HAP-1 (cell line): ENCODE measurements around the gene MEIS1.

Experiments
- DNase-seq, 2 experiments: peaks; one replicate each; pipeline ENCODE4 v3.0.0-alpha.2; 2016 to 2020; ENCODE audit warnings: low spot score in 2 of 2
- H3K27me3 ChIP-seq: fragments of 250-450 bp; sonication (Bioruptor Pico); 2 replicates; pipeline ENCODE4 v1.5.1; 2020; ENCODE audit warnings: low read depth, mild to moderate bottlenecking, moderate library complexity
- H3K36me3 ChIP-seq: fragments of 250-450 bp; sonication (Bioruptor Pico); replicated peaks from 2 replicates; pipeline ENCODE4 v1.5.1; 2020; ENCODE audit warnings: mild to moderate bottlenecking
- H3K4me1 ChIP-seq: fragments of 250-450 bp; sonication (Bioruptor Pico); 2 replicates; pipeline ENCODE4 v1.5.1; 2020; ENCODE audit warnings: mild to moderate bottlenecking
- H3K4me3 ChIP-seq: fragments of 250-450 bp; sonication (Bioruptor Pico); 2 replicates; pipeline ENCODE4 v1.5.1; 2020; ENCODE audit warnings: mild to moderate bottlenecking, moderate library complexity
- H3K9me3 ChIP-seq: fragments of 250-450 bp; sonication (Bioruptor Pico); 2 replicates; pipeline ENCODE4 v1.5.1; 2020; ENCODE audit warnings: mild to moderate bottlenecking, moderate library complexity
- in situ Hi-C: fragments of 300-500 bp; cut with MboI; formaldehyde crosslinking; loops from 3 replicates; pipeline ENCODE4 v1.14.3; 2020; ENCODE audit warnings: low sequenced_read_pairs, inconsistent platforms, mixed read lengths

Gene MEIS1

GRCh38 chr2:66435963-66436362 lies 1.0 kb downstream of the MEIS1 start:
- Histone ChIP-seq H3K4me3 (peak overlapping the region; percentile 58), H3K4me1 (peaks cover 3% of the 10 kb centered on the region), H3K9me3 (no peaks in the 10 kb centered on the region), H3K27me3 (no peaks in the 10 kb centered on the region), H3K36me3 (peaks cover 6% of the 10 kb centered on the region)
- in situ Hi-C loops, result loop anchor here (25.0 kb wide), 3 partner anchors 251 to 1026 kb away; no protein-coding TSS in a partner anchor
- no peak for DNase-seq

GRCh38 chr2:66436581-66437001 lies 1.7 kb downstream of the MEIS1 start:
- no peaks in the 10 kb centered on the region for H3K27me3 ChIP-seq
- in situ Hi-C loops, result loop anchor here (25.0 kb wide), 3 partner anchors 251 to 1026 kb away; no protein-coding TSS in a partner anchor

GRCh38 chr2:66437109-66437690 lies 2.3 kb downstream of the MEIS1 start:
- peak in 1 of 2 experiments; percentile 35 for DNase-seq
- H3K27me3 ChIP-seq, result no peaks in the 10 kb centered on the region
- H3K4me1 ChIP-seq, result peaks cover 12% of the 10 kb centered on the region
- in situ Hi-C loops, result loop anchor here (25.0 kb wide), 3 partner anchors 250 to 1025 kb away; no protein-coding TSS in a partner anchor
- peaks cover 6% of the 10 kb centered on the region for H3K36me3 ChIP-seq
- no peaks in the 10 kb centered on the region for H3K9me3 ChIP-seq
- peak overlapping the region; percentile 58 for H3K4me3 ChIP-seq

More at GRCh38 chr2:66436581-66437001, 1.7 kb downstream of the MEIS1 start:
- H3K36me3 ChIP-seq, result peaks cover 6% of the 10 kb centered on the region
- peak overlapping the region; percentile 58 for H3K4me3 ChIP-seq
- no peaks in the 10 kb centered on the region for H3K9me3 ChIP-seq
- no peak for DNase-seq
- peaks cover 10% of the 10 kb centered on the region for H3K4me1 ChIP-seq

GRCh38 chr2:66437691-66438497 lies 3.0 kb downstream of the MEIS1 start:
- H3K36me3 ChIP-seq, result peaks cover 10% of the 10 kb centered on the region
- H3K4me1 ChIP-seq, result peaks cover 12% of the 10 kb centered on the region
- H3K9me3 ChIP-seq, result no peaks in the 10 kb centered on the region
- peak overlapping the region; percentile 58 for H3K4me3 ChIP-seq
- in situ Hi-C loops, result loop anchor here (25.0 kb wide), 3 partner anchors 249 to 1024 kb away; no protein-coding TSS in a partner anchor
- no peaks in the 10 kb centered on the region for H3K27me3 ChIP-seq
- peak; percentile 59 to 60 for DNase-seq

DNA sequence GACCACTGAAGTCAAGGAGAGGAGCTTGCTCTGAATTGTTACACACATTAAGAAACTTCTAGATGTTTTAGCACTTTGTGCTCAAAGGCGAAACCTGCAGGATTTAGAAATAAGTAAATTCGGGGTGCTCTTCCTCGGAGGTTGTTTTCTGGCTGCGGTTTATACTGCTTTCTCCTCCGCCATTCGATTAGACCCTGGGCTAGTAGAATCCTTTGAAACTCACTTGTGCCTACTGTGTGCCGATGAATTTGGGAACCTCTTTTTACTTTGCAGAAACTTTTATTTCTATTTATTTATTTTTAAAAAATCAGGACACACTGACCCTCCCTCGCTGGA lies 3.5 kb downstream of the MEIS1 start:
- Histone ChIP-seq H3K27me3 (no peaks in the 10 kb centered on the region), H3K4me1 (peaks cover 12% of the 10 kb centered on the region), H3K9me3 (no peaks in the 10 kb centered on the region), H3K36me3 (peaks cover 16% of the 10 kb centered on the region), H3K4me3 (peak overlapping the region; percentile 58)
- DNase-seq, result no peak
- in situ Hi-C loops, result loop anchor here (25.0 kb wide), 3 partner anchors 249 to 1024 kb away; no protein-coding TSS in a partner anchor

- peaks cover 12% of the 10 kb centered on the region for H3K4me1 ChIP-seq
- no peaks in the 10 kb centered on the region for H3K27me3 ChIP-seq
- H3K9me3 ChIP-seq, result no peaks in the 10 kb centered on the region
- DNase-seq, result peak in 1 of 2 experiments; percentile 49
- in situ Hi-C loops, result loop anchor here (25.0 kb wide), 3 partner anchors 248 to 1023 kb away; no protein-coding TSS in a partner anchor
- peak overlapping the region; percentile 58 for H3K4me3 ChIP-seq
- peaks cover 23% of the 10 kb centered on the region for H3K36me3 ChIP-seq
Measured at GRCh38 chr2:66438891-66439811, 4.2 kb downstream of the MEIS1 start.

- peaks cover 28% of the 10 kb centered on the region for H3K36me3 ChIP-seq
- no peaks in the 10 kb centered on the region for H3K9me3 ChIP-seq
- no peaks in the 10 kb centered on the region for H3K27me3 ChIP-seq
- peaks cover 12% of the 10 kb centered on the region for H3K4me1 ChIP-seq
- in situ Hi-C loops, result loop anchor here (25.0 kb wide), 3 partner anchors 247 to 1022 kb away; no protein-coding TSS in a partner anchor
- peak overlapping the region; percentile 58 for H3K4me3 ChIP-seq
- peak in 1 of 2 experiments; percentile 28 for DNase-seq
Measured at GRCh38 chr2:66439812-66440542, 5.1 kb downstream of the MEIS1 start.

DNA sequence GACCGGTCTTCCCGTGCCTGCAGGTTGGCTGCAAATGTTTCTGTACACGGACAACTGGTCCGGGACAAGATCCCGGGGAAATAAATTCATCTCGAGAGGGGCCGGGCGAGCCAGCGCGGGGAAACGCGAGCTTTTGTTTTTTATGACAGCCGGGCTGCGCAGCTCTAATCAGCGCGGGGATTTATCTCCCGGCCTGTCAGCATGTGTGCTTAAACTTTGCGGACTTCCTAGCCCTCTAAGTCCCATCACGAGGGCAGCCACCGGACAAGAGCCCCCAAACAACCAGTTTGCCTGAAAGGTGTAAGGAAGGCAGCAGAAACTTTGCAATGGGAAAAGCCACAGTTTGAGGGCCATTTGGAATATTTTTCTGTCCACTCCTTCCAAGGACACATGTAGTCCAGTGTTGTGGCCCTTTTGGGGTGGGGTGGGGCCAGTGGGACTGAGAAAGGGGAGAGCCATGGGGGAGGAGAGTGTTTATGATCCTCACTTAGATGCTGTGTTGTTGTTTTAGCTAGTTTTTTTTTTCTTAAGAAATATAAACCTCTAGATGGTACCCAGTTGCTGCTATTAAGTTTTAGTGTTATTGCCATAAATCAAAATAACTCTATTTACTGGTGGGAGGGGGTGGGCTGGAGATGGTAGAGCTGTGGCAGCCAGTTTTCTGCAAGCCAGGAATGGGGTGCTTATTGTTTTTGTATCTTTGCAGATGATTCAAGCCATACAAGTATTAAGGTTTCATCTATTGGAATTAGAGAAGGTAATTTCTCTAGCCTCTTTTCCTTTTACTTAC lies 6.0 kb downstream of the MEIS1 start:
- Histone ChIP-seq H3K27me3 (no peaks in the 10 kb centered on the region), H3K4me3 (peak overlapping the region; percentile 58), H3K36me3 (peaks cover 33% of the 10 kb centered on the region), H3K4me1 (peaks cover 12% of the 10 kb centered on the region), H3K9me3 (no peaks in the 10 kb centered on the region)
- peak; percentile 39 to 68 for DNase-seq
- in situ Hi-C loops, result loop anchor here (25.0 kb wide), 3 partner anchors 246 to 1021 kb away; no protein-coding TSS in a partner anchor

GRCh38 chr2:66441581-66442320 lies 6.8 kb downstream of the MEIS1 start:
- H3K27me3 ChIP-seq, result no peaks in the 10 kb centered on the region
- no peak overlapping the region for H3K4me3 ChIP-seq
- H3K4me1 ChIP-seq, result peaks cover 13% of the 10 kb centered on the region
- H3K9me3 ChIP-seq, result no peaks in the 10 kb centered on the region
- in situ Hi-C loops, result loop anchor here (25.0 kb wide), 3 partner anchors 246 to 1021 kb away; no protein-coding TSS in a partner anchor
- peak; percentile 28 to 60 for DNase-seq
- H3K36me3 ChIP-seq, result peaks cover 33% of the 10 kb centered on the region

DNA sequence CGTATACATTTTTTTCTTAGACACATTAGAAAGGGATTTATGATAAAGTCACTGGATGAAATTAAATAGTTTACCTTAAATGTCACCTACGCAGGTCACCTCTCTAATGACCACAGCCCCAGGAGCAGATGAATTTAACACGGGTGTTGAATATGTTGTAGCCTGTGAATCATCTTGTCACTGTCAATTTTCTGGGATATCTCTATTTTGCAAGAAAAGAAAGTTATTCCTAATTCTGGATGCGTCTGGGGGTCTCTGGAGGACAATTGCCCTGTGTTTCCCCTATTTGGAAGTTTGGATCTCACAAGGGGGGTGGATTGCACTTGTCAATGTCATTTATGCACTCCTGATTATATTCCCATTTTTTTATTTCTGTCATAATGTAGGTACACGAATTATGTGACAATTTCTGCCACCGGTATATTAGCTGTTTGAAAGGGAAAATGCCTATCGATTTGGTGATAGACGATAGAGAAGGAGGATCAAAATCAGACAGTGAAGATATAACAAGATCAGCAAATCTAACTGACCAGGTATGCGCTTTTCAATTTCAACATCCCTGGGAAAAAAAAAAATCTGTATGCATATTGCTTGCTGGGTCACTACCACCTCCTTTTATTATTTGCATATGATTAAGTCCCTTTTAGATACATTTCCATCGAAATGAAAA lies 7.7 kb downstream of the MEIS1 start:
- H3K9me3 ChIP-seq, result no peaks in the 10 kb centered on the region
- in situ Hi-C loops, result loop anchor here (25.0 kb wide), 3 partner anchors 245 to 1020 kb away; no protein-coding TSS in a partner anchor
- H3K36me3 ChIP-seq, result peaks cover 33% of the 10 kb centered on the region
- H3K4me1 ChIP-seq, result peaks cover 21% of the 10 kb centered on the region
- H3K27me3 ChIP-seq, result no peaks in the 10 kb centered on the region
- H3K4me3 ChIP-seq, result no peak overlapping the region
- DNase-seq, result no peak
